GM12874 (cell line): ENCODE data around the gene VPS37D.

Source experiments
- TF ChIP-seq, protein P1 (sequence below): IDR thresholded peaks from 2 replicates; pipeline ENCODE4 v1.5.1; 2011; ENCODE audit warnings: low read depth, mild to moderate bottlenecking, control low read depth, low read length, moderate library complexity; ENCODE audit not compliant: insufficient read depth

The VPS37D gene

DNA sequence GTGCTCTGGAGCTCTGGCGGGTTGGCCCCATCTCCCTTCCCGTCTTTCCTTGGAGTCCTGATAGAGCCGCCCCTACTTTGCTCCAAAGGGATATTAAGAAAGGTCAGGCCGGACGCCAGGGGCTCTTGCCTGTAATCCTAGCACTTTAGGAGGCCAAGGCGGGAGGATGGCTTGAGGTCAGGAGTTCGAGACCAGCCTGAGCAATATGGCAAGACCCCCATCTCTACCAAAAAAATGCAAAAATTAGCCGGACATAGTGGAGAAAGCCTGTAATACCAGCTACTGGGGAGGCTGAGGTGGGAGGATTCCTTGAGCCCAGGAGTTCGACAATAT is 43.0 kb upstream of the VPS37D start:
- TF ChIP-seq, protein P1, sequence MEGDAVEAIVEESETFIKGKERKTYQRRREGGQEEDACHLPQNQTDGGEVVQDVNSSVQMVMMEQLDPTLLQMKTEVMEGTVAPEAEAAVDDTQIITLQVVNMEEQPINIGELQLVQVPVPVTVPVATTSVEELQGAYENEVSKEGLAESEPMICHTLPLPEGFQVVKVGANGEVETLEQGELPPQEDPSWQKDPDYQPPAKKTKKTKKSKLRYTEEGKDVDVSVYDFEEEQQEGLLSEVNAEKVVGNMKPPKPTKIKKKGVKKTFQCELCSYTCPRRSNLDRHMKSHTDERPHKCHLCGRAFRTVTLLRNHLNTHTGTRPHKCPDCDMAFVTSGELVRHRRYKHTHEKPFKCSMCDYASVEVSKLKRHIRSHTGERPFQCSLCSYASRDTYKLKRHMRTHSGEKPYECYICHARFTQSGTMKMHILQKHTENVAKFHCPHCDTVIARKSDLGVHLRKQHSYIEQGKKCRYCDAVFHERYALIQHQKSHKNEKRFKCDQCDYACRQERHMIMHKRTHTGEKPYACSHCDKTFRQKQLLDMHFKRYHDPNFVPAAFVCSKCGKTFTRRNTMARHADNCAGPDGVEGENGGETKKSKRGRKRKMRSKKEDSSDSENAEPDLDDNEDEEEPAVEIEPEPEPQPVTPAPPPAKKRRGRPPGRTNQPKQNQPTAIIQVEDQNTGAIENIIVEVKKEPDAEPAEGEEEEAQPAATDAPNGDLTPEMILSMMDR: no peak

DNA sequence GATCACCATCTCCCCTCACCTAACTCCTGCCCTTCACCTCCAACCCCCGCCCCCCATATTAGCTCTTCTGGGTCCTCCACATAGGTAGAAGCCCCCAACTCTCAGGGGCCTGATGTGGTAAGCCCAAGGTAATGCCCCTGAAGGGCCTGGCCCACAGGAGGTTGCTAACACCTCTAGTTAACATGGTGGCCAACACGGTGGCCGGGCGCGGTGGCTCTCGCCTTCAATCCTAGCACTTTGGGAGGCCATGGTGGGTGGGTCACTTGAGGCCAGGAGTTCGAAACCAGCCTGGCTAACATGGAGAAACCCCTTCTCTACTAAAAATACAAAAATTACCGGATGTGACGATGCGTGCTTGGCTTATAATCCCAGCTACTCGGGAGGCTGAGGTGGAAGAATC is 42.4 kb upstream of the VPS37D start:
- TF ChIP-seq, protein P1: no peak

DNA sequence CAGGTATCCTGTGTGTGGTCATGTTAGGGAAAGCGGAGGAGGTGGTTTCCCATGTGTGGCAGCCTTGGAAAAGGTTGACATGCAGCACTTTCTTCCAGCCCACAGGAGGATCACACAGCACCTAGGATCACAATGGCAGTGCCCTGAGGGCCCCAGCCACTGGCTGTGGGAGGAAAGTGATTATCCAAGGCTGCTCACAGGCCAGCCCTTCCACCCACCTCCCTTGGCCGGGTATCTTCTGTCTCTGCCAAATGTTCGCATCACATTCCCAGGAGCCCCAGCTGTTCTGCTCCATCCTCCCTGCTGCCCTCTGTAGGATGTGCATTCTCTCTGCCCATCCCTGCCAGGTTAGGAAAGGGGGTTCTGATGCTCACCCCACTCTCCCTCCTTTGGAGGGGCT is 40.8 kb upstream of the VPS37D start:
- TF ChIP-seq, protein P1: no peak

DNA sequence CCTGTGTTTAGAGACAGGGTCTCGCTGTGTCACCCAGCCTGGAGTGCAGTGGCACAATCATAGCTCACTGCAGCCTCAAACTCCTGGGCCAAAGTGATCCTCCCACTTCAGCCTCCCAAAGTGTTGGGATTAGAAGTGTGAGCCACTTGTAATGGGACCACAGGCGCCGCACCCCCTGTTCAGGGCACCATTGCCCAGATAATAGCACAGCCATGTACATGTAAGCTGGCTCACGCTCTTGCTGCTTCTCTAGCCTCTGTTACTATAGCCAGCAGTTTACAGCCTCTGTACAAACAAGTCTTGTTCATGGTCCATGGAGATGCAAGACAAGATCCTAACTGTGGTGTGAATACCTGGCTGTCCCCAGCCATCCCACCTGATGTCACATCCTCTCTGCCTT is 39.1 kb upstream of the VPS37D start:
- TF ChIP-seq, protein P1: no peak

DNA sequence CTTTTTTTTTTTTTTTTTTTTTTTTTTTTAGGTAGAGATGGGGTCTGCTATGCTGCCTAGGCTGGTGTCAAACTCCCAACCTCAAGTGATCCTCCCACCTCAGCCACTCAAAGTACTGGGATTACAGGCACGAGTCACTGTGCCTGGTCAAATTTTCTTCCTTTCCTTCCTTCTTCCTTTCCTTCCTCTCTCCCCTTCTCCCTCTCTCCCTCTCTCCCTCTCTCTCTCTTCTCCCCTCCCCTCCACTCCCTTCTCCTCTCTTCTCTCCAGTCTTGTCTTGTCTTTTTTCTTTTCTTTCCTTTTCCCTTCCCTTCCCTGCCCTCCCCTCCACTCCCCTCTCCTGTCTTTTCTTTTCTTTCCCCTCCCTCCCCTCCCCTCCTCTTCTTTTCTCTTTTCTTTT is 36.1 kb upstream of the VPS37D start:
- TF ChIP-seq, protein P1: no peak

DNA sequence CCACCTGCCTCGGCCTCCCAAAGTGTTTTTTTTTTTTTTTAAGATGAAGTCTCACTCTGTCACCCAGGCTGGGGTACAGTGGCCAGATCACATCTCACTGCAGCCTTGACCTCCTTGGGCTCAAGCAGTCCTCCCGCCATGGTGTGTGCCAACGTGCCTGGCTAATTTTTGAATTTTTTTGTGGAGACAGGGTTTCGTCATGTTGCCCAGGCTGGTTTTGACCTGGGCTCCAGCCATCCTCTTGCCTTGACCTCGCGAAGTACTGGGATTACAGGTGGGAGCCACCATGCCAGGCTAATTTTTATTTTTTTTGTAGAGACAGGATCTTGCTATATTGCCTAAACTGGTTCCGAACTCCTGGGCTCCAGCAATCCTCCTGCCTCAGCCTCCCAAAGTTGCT is 34.3 kb upstream of the VPS37D start:
- TF ChIP-seq, protein P1: no peak

DNA sequence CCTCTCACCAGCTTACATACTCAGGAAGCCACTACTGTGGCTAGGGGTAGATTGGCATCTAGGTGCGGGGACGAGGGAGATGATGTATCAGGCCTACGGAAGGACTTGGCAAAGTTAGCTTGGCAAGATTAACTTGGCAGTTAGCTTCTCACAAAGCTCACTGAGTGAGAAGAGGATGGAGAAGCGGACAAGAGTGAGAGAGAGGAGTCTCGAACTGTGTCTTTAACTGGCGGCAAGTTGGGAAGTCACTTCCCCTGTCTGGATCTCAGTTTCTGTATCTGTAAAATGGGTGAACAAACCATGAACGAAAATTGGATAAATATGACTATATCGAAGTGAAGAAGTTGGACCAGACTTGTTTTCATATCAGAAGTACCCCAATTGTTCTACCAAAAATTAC is 33.8 kb upstream of the VPS37D start:
- TF ChIP-seq, protein P1: no peak
